HAP-1 (cell line): ENCODE measurements around the gene DTX1.
"Not testable (repeated sequence)": the region's sequence is repeated elsewhere in the genome, so short reads cannot be mapped to it uniquely, and the experiment has no call there.

ENCODE experiments used
- DNase-seq, 2 experiments: peaks; one replicate each; pipeline ENCODE4 v3.0.0-alpha.2; 2016 to 2020; ENCODE audit warnings: low spot score in 2 of 2
- H3K27me3 ChIP-seq: fragments of 250-450 bp; sonication (Bioruptor Pico); 2 replicates; pipeline ENCODE4 v1.5.1; 2020; ENCODE audit warnings: low read depth, mild to moderate bottlenecking, moderate library complexity
- H3K36me3 ChIP-seq: fragments of 250-450 bp; sonication (Bioruptor Pico); replicated peaks from 2 replicates; pipeline ENCODE4 v1.5.1; 2020; ENCODE audit warnings: mild to moderate bottlenecking
- H3K4me1 ChIP-seq: fragments of 250-450 bp; sonication (Bioruptor Pico); 2 replicates; pipeline ENCODE4 v1.5.1; 2020; ENCODE audit warnings: mild to moderate bottlenecking
- H3K4me3 ChIP-seq: fragments of 250-450 bp; sonication (Bioruptor Pico); 2 replicates; pipeline ENCODE4 v1.5.1; 2020; ENCODE audit warnings: mild to moderate bottlenecking, moderate library complexity
- H3K9me3 ChIP-seq: fragments of 250-450 bp; sonication (Bioruptor Pico); 2 replicates; pipeline ENCODE4 v1.5.1; 2020; ENCODE audit warnings: mild to moderate bottlenecking, moderate library complexity
- in situ Hi-C: fragments of 300-500 bp; cut with MboI; formaldehyde crosslinking; loops from 3 replicates; pipeline ENCODE4 v1.14.3; 2020; ENCODE audit warnings: low sequenced_read_pairs, inconsistent platforms, mixed read lengths

Gene DTX1

GRCh38 chr12:113113397-113113796, 56.9 kb downstream of the DTX1 start:
- no peaks in the 10 kb centered on the region for H3K4me1 ChIP-seq
- H3K9me3 ChIP-seq, result no peaks in the 10 kb centered on the region
- DNase-seq, result no peak
- in situ Hi-C loops, result no loop called here
- H3K27me3 ChIP-seq, result no peaks in the 10 kb centered on the region
- H3K4me3 ChIP-seq, result no peak overlapping the region
- no peaks in the 10 kb centered on the region for H3K36me3 ChIP-seq

DNA sequence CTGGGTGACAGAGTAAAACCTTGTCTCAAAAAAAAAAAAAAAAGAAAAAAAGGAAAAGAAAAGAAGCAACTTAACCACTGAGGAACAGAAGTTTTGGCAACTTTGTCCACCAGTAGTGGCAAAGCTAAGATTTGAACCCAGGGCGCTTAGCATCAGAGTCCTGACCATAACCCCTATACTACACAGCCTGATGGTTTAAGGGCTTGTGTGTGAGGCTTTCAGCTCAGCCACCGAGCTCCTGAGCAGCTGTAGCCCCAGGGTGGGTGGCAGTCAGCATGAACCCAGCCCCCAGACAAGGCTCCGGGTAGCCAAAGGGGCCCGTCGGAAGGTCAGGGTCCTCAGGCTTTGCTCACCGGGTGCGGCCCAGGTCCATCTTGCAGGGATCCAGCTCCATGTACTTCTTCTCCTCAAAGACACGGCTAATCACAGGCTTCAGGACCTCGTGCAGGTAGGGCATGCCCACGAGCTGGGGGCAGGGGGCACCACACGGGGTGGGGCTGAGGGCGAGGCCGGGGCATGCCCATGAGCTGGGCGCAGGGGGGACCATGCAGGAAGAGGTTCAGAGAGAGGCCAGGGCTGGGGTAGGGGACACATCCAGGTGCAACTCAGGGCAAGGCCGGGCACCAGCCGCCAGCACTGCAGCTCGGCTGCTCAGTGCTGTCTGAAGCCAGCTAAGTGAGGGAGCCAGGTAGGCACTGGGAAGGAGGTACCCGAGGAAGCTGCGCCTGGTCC, 58.1 kb downstream of the DTX1 start:
- Histone ChIP-seq H3K9me3 (no peaks in the 10 kb centered on the region), H3K4me1 (no peaks in the 10 kb centered on the region), H3K4me3 (no peak overlapping the region), H3K27me3 (no peaks in the 10 kb centered on the region), H3K36me3 (no peaks in the 10 kb centered on the region)
- in situ Hi-C loops, result no loop called here
- no peak for DNase-seq

DNA sequence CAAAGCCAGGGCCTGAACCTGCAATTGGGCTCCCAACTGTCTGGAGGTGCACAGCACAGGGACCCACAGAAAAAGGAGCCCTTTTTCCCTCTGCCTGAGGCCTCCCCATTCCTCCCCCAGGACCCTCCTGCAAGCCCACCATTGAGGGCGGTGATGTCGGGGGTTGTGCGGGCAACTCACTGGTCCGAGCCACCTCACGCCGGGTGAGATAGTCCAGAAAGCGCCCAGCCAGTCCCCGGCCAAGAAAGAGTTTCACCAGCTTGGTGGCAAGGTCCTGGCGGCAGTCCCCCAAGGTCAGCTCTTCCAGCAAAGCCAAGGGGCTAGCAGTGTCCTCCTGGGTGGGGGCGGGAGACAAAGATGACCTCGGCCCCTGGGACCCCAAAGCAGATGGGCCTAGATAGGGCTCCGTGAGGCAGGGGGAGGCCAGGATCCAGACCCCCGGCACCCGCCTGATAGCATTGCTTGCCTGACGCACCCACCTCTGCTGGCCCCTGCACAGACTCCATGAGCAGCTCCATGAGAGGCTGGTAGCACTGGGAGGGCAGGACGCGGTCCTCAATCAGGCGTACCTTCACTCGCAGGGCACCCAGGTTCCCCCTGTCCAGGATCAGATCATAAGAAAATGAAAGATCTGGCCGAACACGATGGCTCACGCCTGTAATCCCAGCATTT, 59.1 kb downstream of the DTX1 start:
- DNase-seq, result no peak
- Histone ChIP-seq H3K27me3 (no peaks in the 10 kb centered on the region), H3K4me3 (no peak overlapping the region), H3K9me3 (no peaks in the 10 kb centered on the region), H3K36me3 (no peaks in the 10 kb centered on the region), H3K4me1 (no peaks in the 10 kb centered on the region)
- in situ Hi-C loops, result no loop called here

DNA sequence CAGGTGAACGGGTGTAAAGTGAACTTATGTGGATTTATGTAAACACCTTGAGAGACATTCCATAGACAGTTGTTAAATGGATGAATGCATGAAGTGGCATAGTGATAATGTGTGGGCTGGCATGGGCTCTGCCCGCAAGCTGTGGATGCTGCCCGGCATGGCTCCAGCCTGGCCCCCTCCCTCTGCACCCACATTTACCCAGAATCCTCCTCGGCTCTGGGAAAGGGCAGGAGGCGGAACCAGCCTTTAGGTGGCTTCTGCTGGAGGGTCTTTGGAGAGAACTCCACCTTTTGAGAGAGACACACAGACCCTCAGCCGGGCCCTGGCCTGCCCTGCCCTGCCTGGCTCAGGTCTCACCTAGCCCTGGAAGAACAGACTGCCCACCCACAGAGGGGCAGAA, 60.3 kb downstream of the DTX1 start:
- DNase-seq, result no peak
- no peaks in the 10 kb centered on the region for H3K36me3 ChIP-seq
- H3K4me3 ChIP-seq, result no peak overlapping the region
- in situ Hi-C loops, result no loop called here
- no peaks in the 10 kb centered on the region for H3K9me3 ChIP-seq
- H3K4me1 ChIP-seq, result no peaks in the 10 kb centered on the region
- no peaks in the 10 kb centered on the region for H3K27me3 ChIP-seq

DNA sequence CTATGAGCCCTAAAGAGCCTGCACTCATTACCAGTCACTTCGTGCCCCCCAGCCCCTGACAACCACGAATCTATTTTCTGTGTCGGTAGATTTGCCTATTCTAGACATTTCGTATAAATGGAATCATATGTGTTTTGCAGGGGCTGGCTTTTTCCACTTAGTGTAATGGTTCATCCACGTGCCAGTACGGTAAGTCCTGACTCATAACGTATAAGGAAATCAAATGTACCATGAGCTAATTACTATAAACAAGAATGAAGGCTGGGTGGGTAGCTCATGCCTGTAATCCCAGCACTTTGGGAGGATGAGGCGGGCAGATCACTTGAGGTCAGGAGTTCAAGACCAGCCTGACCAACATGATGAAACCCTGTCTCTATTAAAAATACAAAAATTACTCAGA, 61.2 kb downstream of the DTX1 start:
- in situ Hi-C loops, H3K36me3 ChIP-seq, H3K9me3 ChIP-seq, DNase-seq, H3K27me3 ChIP-seq, H3K4me1 ChIP-seq, H3K4me3 ChIP-seq: not testable (repeated sequence)

DNA sequence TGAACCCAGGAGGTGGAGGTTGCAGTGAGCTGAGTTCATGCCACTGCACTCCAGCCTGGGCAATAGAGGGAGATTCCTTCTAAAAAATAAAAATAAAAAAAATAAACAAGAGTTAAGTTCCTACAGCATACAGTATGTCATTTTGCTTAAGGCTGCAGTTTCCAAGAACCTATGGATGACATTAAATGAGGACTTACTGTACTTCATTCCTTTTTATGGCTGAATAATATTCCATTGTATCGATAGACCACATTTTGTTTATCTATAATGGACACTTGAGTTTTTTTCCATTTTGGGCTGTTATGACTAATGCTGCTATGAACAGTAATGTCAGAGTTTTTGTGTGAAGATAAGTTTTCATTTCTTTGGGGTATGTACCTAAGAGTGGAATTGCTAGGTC, 61.6 kb downstream of the DTX1 start:
- no peaks in the 10 kb centered on the region for H3K4me1 ChIP-seq
- no peak overlapping the region for H3K4me3 ChIP-seq
- H3K36me3 ChIP-seq, result no peaks in the 10 kb centered on the region
- in situ Hi-C loops, result no loop called here
- no peaks in the 10 kb centered on the region for H3K27me3 ChIP-seq
- no peaks in the 10 kb centered on the region for H3K9me3 ChIP-seq
- no peak for DNase-seq

DNA sequence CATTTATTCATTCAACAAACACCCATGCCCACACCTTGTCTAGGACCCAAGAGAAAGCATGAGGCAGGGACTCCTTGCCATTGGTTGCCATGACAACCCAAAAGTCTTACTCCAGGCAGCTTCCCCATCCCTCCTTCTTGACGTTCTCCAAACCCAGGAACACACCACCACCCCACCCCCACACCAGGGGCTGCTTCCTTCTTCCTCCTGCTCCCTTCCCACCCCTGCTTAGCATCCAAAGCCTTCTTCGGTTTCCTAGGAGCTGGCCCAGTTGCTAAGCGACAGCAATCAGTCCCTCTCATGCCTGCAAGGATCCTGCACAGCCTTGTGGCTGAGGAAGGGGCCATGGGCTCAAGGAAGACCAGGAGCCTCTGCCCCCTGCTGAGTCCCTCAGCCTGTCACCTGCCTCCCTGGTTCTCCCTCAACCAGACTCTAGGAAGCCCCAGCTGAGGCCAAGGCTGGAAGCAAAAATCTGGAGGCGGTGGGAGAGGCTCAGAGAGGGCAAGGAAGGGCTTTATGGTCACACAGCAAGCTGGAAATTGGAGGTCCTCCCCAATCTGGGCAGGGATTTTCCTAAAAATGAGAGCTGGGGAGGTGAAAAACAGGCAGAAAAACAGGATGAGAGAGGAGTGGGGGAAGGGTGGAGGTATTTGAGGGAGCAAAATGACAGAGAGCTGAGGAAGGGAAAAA, 63.6 kb downstream of the DTX1 start:
- DNase-seq, result no peak
- H3K9me3 ChIP-seq, result no peaks in the 10 kb centered on the region
- no peak overlapping the region for H3K4me3 ChIP-seq
- H3K27me3 ChIP-seq, result no peaks in the 10 kb centered on the region
- H3K36me3 ChIP-seq, result no peaks in the 10 kb centered on the region
- no peaks in the 10 kb centered on the region for H3K4me1 ChIP-seq
- in situ Hi-C loops, result no loop called here

GRCh38 chr12:113120670-113121370, 64.3 kb downstream of the DTX1 start:
- DNase-seq, result no peak
- H3K4me3 ChIP-seq, result no peak overlapping the region
- no peaks in the 10 kb centered on the region; the same call in 1 of the 2 replicates for H3K27me3 ChIP-seq
- no peaks in the 10 kb centered on the region for H3K9me3 ChIP-seq
- in situ Hi-C loops, result no loop called here
- no peaks in the 10 kb centered on the region for H3K4me1 ChIP-seq
- H3K36me3 ChIP-seq, result no peaks in the 10 kb centered on the region

- Histone ChIP-seq H3K4me1 (no peaks in the 10 kb centered on the region), H3K36me3 (no peaks in the 10 kb centered on the region), H3K9me3 (no peaks in the 10 kb centered on the region), H3K27me3 (no peaks in the 10 kb centered on the region; the same call in 1 of the 2 replicates), H3K4me3 (no peak overlapping the region)
- in situ Hi-C loops, result no loop called here
- no peak for DNase-seq
Measured at GRCh38 chr12:113127791-113128199, 71.3 kb downstream of the DTX1 start.

DNA sequence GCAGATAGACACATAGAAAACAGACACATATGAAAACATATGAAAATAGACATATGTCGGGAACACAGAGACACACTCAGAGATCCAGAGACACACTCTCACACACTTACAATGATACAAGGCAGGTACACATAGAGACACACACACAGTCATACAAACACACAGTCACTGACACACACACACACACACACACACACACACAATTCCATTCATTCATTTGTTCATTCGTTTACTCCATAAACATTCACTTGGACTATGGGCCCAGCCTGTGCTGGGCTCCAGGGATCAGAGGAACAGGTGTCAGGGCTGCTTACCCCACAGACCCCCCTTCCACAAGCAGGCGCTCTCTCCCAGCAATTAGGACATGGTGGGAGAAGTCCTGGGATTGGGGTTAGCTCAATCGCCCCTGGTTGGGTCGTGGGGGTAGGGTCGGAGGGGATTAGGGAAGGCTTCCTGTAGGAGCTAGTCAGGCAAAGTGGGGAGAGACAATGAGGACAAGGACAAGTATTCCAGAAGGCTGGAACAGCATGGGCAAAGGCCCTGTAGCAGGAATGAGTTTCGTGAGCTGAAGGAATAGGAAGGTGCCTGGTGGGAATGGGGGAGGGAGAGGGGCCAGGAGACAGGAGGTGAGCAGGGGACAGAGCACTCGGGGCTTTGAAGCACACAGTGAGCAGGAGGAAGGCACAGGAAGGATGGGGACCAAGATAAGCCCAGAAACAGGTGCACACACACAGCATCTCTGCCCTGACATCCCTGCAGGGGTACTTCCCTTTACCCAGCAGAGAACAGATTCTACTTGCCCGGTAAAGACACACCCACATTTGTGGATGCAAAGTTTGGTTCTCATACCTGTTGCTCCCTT, 72.5 kb downstream of the DTX1 start:
- DNase-seq, result no peak
- Histone ChIP-seq H3K27me3 (no peaks in the 10 kb centered on the region; the same call in 1 of the 2 replicates), H3K9me3 (no peaks in the 10 kb centered on the region), H3K4me3 (no peak overlapping the region), H3K4me1 (no peaks in the 10 kb centered on the region), H3K36me3 (no peaks in the 10 kb centered on the region)
- in situ Hi-C loops, result no loop called here

DNA sequence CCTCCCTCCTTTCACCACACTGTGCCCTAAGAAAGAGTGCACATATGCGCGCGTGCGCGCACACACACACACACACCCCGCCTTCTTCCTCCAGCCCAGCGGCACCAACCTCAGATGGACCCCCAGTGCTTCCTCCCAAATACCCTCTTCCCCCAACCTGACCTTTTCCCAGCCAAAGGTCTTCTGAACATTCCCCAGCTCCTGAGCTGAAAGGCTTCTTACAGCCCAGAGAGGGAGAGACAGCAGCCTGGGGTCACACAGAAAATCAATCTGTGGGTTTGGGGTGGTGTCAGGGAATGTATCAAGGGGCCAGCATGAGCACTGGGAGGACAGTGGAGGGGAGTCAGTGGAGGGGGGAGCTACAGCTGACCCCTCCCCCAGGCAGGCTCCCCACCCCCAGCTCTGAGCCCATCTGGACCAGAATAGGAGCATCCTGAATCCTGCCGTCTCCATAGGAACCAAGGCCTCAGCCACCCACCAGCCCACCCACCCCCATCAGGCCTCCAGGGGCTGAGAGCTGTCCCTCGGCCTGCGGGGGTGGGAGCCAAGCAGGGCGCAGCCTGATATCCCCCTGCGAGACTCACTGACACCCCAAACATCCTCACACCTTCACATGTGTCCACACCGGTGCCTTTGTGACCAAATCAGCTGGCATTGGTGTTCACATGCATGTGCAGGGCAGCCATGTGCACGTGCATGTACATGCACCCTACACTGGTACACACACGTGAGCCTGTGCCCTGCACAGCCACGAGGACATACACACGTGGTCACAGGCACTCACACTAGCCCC, 73.3 kb downstream of the DTX1 start:
- no peaks in the 10 kb centered on the region for H3K4me1 ChIP-seq
- no peak for DNase-seq
- in situ Hi-C loops, result no loop called here
- H3K36me3 ChIP-seq, result no peaks in the 10 kb centered on the region
- H3K4me3 ChIP-seq, result no peak overlapping the region
- H3K9me3 ChIP-seq, result no peaks in the 10 kb centered on the region
- no peaks in the 10 kb centered on the region; the same call in 1 of the 2 replicates for H3K27me3 ChIP-seq

DNA sequence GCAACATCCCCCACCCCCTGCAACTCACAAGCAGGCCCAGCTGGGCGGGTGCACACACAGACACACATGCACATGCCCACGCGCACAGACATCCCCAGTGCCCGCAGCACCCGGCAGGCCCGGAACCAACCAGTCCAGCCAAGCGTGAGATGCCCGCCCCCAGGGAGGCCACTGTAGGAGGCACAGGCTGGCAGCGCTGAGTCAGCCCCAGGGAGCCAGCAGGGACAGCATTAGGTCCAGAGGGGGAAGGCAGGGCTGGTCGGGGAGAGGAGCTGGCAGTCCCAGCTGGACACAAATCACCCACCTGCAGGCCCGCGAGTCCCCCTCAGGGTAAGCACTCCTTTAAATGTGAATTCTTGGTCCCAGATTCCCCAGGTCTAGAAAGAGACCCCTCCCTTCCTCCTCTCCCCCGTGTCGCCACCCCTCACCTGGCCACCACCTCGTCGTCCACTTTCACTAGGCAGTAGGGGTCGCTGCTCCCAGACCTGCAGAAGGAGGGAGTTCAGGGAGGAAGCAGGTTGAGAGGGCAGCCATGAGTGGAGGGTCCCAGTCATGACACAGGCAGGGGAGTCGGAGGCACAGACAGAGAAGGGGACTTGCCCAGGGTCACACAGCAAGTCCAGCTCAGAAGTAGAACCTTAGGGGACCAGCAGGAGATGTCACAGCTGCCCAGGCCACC, 74.1 kb downstream of the DTX1 start:
- H3K27me3 ChIP-seq, result no peaks in the 10 kb centered on the region; the same call in 1 of the 2 replicates
- peak in 1 of 2 experiments; percentile 45 for DNase-seq
- no peaks in the 10 kb centered on the region for H3K4me1 ChIP-seq
- no peaks in the 10 kb centered on the region for H3K36me3 ChIP-seq
- in situ Hi-C loops, result no loop called here
- no peaks in the 10 kb centered on the region for H3K9me3 ChIP-seq
- no peak overlapping the region for H3K4me3 ChIP-seq
